Mesothelial cell of epicardium (in vitro differentiated cells): ENCODE measurements around the gene NDUFA1. TPM values are rescaled to one million over a fixed set of nuclear protein-coding genes. Genes with fewer than 3 reads are reported as not detected.
"Not testable (repeated sequence)": the region's sequence is repeated elsewhere in the genome, so short reads cannot be mapped to it uniquely, and the experiment has no call there.

Experiments
- DNase-seq, 2 experiments: peaks; one replicate each; pipeline ENCODE4 v3.0.0; 2021; ENCODE audit warnings: low spot score in 2 of 2; ENCODE audit not compliant: unreplicated experiment in 2 of 2
- H3K27ac Mint-ChIP-seq: 2 replicates; pipeline ENCODE4 v1.8.0; 2021; ENCODE audit warnings: mixed read lengths
- H3K27me3 Mint-ChIP-seq: 2 replicates; pipeline ENCODE4 v1.8.0; 2021; ENCODE audit warnings: low read depth, mixed read lengths
- H3K36me3 Mint-ChIP-seq: 2 replicates; pipeline ENCODE4 v1.8.0; 2021; ENCODE audit warnings: mixed read lengths
- H3K4me1 Mint-ChIP-seq: 2 replicates; pipeline ENCODE4 v1.8.0; 2021; ENCODE audit warnings: mixed read lengths
- H3K4me3 Mint-ChIP-seq: 2 replicates; pipeline ENCODE4 v1.8.0; 2021; ENCODE audit warnings: mild to moderate bottlenecking, moderate library complexity, mixed read lengths
- H3K9me3 Mint-ChIP-seq: 2 replicates; pipeline ENCODE4 v1.8.0; 2021; ENCODE audit warnings: mixed read lengths
- total RNA-seq: library from RNA; stranded (reverse); gene quantifications from 3 replicates; pipeline ENCODE4 v1.2.1, GENCODE V29; 2021
- TF ChIP-seq, protein P1 (sequence below): fragments of 200-600 bp; sonication (generic); IDR thresholded peaks from one replicate; pipeline ENCODE4 v1.5.0; 2021; ENCODE audit warnings: antibody characterized with exemption; ENCODE audit not compliant: unreplicated experiment

The NDUFA1 gene
- total RNA-seq = 54.7 to 57.4 TPM (median 57.3 TPM) in 3 replicates

DNA sequence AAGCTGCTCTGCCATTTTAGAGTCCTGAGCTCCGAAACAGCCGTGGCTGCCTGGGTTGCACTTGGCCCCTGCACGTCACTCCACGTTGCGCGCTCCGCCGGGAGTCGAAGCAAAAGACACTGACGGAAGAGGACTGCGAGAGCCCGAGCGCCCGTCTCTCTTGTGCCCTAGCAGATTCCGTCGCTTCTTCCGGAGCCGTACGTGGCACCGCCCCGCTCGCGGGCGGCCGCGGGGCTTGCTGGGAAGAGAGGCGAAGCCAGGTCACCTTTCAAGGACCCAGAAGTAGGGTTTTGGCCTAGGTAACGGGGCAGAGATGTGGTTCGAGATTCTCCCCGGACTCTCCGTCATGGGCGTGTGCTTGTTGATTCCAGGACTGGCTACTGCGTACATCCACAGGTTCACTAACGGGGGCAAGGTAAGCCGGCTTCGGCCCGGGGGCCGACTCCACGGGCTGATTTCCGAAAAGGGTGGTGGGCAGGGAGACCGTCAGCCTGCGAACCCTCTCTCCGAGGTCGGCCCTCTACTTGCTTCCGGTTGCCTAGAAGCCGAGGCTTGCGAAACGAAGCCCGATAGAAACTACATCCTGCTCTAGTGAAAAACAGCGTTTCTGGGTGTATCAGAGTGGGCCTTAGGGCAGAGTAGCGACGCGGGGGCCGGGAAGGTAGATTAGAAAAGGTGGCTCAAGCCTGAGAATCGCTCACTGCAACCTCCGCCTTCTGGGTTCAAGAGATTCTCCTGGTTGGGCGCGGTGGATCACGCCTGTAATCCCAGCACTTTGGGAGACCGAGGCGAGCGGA, at the start of gene NDUFA1, which contains the start of gene RNF113A:
NDUFA1 (plus strand) TSS at position 234 of the 797 bp plus-strand sequence; CDS start at position 314, 80 bp downstream.
RNF113A (minus strand) TSS at position 135 of the 797 bp plus-strand sequence; CDS start at position 15, 120 bp downstream.
- no peaks in the 10 kb centered on the region for H3K27me3 Mint-ChIP-seq
- DNase-seq = peak; percentile 36 to 64
- H3K4me1 Mint-ChIP-seq = peaks cover 11% of the 10 kb centered on the region
- H3K27ac Mint-ChIP-seq = peak within 1 kb of the TSS; percentile 98
- H3K36me3 Mint-ChIP-seq = no peaks in the 10 kb centered on the region
- peak within 1 kb of the TSS; percentile 81 for H3K4me3 Mint-ChIP-seq
- TF ChIP-seq, protein P1, sequence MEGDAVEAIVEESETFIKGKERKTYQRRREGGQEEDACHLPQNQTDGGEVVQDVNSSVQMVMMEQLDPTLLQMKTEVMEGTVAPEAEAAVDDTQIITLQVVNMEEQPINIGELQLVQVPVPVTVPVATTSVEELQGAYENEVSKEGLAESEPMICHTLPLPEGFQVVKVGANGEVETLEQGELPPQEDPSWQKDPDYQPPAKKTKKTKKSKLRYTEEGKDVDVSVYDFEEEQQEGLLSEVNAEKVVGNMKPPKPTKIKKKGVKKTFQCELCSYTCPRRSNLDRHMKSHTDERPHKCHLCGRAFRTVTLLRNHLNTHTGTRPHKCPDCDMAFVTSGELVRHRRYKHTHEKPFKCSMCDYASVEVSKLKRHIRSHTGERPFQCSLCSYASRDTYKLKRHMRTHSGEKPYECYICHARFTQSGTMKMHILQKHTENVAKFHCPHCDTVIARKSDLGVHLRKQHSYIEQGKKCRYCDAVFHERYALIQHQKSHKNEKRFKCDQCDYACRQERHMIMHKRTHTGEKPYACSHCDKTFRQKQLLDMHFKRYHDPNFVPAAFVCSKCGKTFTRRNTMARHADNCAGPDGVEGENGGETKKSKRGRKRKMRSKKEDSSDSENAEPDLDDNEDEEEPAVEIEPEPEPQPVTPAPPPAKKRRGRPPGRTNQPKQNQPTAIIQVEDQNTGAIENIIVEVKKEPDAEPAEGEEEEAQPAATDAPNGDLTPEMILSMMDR = no peak
- H3K9me3 Mint-ChIP-seq = peaks cover 11% of the 10 kb centered on the region

DNA sequence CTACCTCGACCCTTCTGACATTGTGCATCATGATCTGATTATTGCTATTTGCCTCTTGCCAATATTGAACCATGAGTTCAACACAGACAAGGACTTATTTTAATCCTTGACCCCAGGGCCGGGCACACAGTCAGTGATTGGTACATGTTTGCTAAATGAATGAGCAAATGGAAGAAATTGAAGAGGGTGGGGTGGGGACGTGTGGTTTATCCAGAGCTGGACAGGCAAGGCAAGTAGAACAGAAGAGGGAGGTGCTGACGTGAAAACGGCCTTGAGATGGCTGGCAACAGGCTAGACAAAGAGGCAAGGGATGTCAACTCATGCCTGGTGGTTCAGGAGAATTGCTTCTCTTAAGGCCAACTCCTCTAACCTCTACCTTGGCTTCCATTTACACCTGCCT, 47.4 kb upstream of the NDUFA1 start:
- not testable (repeated sequence) for H3K27ac Mint-ChIP-seq, H3K4me3 Mint-ChIP-seq, H3K27me3 Mint-ChIP-seq, H3K9me3 Mint-ChIP-seq, H3K36me3 Mint-ChIP-seq, DNase-seq, H3K4me1 Mint-ChIP-seq

DNA sequence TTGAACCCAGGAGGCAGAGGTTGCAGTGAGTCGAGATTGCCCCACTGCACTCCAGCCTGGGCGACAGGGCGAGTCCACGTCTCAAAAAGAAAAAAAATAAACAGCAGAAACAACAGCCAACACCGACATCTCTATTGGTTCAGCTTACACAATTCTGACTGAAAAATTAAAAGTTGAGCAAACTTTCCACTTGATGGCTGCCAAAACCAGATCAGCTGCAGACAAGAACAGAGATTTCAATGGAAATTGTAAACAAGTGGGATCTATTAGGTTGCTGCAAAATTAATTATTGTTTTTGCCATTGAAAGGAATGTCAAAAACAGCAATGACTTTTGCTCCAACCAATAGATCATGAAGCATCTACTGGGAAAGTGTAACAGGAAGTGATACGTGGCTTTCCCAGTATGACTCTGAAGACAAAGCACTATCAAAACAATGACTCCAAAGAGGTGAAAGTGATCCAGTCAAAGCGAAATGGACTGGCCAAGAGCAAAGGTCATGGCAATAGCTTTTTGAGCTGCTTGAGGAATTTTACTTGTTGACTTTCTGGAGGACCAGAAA, 45.2 kb upstream of the NDUFA1 start:
- Mint-ChIP-seq H3K9me3 (peaks cover 14% of the 10 kb centered on the region), H3K27ac (no peak overlapping the region), H3K4me3 (no peak overlapping the region), H3K27me3 (no peaks in the 10 kb centered on the region), H3K36me3 (peaks cover 15% of the 10 kb centered on the region), H3K4me1 (no peaks in the 10 kb centered on the region)
- TF ChIP-seq, protein P1 = no peak
- DNase-seq = no peak

DNA sequence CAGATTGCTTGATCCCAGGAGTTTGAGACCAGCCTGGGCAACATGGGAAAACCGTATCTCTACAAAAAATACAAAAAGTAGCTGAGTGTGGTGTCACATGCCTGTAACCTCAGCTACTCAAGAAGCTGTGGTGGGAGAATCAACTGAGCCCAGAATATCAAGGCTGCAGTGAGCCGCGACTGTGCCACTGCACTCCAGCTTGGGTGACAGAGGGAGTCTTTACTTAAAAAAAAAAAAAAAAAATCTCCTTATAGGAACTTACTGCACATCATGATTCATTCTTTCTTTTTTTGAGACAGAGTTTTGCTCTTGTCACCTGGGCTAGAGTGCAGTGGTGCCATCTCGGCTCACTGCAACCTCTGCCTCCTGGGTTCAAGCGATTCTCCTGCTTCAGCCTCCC, 43.2 kb upstream of the NDUFA1 start:
- no peaks in the 10 kb centered on the region for H3K4me1 Mint-ChIP-seq
- TF ChIP-seq, protein P1 = no peak
- peaks cover 14% of the 10 kb centered on the region for H3K9me3 Mint-ChIP-seq
- no peak overlapping the region for H3K4me3 Mint-ChIP-seq
- H3K27me3 Mint-ChIP-seq = no peaks in the 10 kb centered on the region
- H3K27ac Mint-ChIP-seq = no peak overlapping the region
- DNase-seq = no peak
- H3K36me3 Mint-ChIP-seq = peaks cover 20% of the 10 kb centered on the region

DNA sequence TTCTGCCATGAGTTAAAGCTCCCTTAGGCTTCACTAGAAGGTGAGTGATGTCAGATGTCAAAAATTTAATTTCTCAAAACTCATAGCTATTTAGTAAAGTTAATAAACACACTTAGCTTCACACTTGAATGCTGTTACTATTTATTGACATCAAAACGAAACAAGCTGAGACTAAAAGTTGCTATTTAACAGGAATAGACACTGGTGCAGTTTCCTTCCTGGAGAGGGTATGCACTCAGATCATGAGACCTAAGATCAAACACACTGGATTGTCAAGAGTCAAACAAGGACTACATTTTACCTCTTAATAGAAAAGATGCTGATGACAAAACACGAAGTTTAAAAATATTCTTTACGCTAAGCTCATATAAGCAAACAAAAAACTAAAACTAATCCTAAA, 37.7 kb upstream of the NDUFA1 start:
- Mint-ChIP-seq H3K4me3 (no peak overlapping the region), H3K9me3 (peaks cover 28% of the 10 kb centered on the region), H3K4me1 (no peaks in the 10 kb centered on the region)

More for the DNA sequence above, 37.7 kb upstream of the NDUFA1 start:
- H3K36me3 Mint-ChIP-seq = peaks cover 44% of the 10 kb centered on the region
- DNase-seq = no peak
- TF ChIP-seq, protein P1 = no peak
- no peaks in the 10 kb centered on the region for H3K27me3 Mint-ChIP-seq
- no peak overlapping the region for H3K27ac Mint-ChIP-seq
